ENCODE results near the gene SIT1.

The SIT1 gene

DNA sequence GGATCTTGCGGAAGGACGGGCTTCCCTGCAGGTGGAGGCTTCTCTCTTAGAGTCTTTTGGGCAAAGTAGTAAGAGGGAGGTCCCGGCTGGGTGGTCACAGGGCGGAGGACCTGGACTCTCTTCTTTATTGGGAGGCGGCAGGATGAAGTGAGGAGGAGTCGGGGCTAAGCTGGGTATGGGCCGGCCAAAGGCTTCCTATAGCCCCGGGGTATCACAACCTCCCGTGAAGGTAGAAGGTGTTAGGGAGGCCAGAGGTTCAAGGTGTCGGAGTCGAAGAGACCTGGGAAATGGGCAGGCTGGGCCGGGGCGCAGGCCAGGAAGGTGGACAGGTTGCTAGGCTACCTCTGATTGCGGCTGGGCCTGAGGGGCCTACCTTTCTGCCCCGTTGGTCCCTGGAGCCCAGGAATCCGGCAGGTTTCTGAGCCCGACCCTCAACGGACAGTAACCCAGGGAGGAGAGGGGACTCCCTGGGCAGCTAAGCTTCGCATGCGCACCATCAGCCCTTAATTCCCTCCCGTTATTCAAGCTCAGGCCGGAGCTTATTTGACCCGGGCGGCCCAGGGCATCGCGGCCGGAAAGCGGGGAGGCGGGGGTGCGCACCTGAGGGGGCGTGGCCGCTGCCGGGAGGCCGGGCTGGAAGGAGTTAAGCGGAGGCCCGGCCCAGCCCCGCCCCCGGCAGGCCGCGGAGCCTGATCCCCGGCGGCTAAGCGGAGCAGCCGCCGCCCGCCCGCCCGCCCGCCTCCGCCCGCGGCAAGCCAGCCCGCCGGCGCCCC, 46.0 kb downstream of the SIT1 start, which contains the start of gene TESK1:
TSS of gene TESK1 (plus strand) at position 685 of the 773 bp plus-strand sequence. CDS start 358 bp downstream, outside the sequence.
- peak; percentile 55 for DNase-seq

DNA sequence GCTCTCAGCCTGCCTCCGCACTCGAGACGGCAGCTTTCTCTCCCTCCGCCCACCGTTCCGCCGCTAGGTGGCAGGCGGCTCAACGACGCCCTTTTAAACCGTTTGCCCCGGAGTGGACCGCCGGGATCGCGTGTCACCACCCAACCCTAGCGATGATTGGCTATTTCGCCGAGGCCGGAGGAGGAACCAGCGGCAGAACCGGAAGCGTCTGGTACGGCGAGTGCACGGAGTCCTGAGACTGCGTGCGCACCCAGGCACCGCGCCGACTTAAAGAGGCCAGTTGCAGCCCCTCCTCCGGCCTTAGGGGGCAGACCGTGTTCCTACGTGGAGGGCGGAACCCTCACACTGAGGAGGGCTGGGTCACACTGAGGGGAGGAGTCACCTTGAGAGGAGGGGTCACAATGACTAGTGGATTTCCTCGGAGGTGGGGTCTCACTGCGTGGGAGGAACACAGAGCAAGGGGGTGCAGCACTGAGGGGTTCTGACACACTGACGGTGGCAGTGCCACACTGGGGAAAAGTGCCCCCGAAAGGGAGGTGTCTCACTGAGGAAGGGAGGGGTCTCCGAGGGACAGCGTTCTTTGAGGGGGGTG, 46.6 kb downstream of the SIT1 start:
- peak; percentile 92 for DNase-seq

GRCh38 chr9:35603506-35603985, 47.2 kb downstream of the SIT1 start:
- peak; percentile 25 for DNase-seq

DNA sequence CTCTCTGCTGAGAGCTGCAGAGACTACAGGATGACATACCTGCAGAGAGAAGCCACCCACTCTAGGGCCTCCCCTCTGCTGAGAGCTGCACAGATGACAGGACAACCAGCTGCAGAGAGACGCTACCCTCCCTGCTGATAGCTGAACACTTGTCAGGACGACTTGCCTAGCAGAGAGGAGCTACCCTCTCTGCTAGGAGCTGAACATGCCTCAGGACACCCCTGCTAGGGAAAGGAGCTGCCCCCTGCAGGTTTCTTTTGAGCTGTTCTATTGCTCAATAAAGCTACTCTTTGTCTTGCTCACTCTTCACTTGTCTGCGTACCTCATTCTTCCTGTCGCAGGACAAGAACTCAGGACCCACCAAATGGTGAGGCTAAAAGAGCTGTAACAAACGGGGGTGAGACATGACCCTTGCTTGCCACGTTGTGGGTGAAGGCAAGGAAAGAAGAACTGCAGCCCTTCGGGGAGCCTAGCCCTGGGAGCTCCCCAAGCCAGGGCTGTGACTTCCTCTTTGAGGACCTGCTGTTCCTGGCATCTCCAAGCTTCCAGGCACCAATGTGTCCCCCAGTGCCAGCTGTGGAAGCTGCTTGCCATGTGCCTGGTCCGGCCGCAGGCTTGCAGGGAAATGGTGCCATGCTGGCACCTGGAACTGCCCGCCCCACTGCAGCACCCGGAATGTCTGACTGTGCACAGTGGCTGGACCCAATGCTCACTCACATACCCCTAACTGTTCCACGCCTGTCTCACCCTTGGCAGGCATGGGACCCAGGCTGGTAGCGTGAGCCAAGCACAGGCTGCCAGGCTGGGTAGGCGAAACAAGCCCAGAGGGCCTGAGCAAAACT, 50.7 kb downstream of the SIT1 start:
- no peak for DNase-seq

All from NCI-H226 (cell line).